Liver (tissue), 9 donors: ENCODE data around the gene COX10. TPM values are rescaled to one million over a fixed set of nuclear protein-coding genes. Genes with fewer than 3 reads are reported as not detected.
"Not testable (repeated sequence)": the region's sequence is repeated elsewhere in the genome, so short reads cannot be mapped to it uniquely, and the experiment has no call there.

ENCODE experiments used
- DNase-seq: peaks from one replicate; pipeline ENCODE4 v3.0.0-alpha.2; 2017; ENCODE audit warnings: low spot score
- H3K27ac ChIP-seq, 2 donors: one replicate each; pipeline ENCODE4 v1.7.0; 2013; ENCODE audit warnings: inconsistent platforms in 2 of 2, low read length in 2 of 2, control low read depth in 1 of 2, low read depth in 1 of 2, mild to moderate bottlenecking in 1 of 2
- H3K27me3 ChIP-seq, 4 donors: one replicate each; pipeline versions ENCODE4 v1.6.1 to v1.7.0; 2013; ENCODE audit warnings: low read length in 3 of 4, inconsistent platforms in 1 of 4, mild to moderate bottlenecking in 1 of 4, moderate library complexity in 1 of 4; ENCODE audit not compliant: control insufficient read depth in 4 of 4, insufficient read depth in 4 of 4
- H3K36me3 ChIP-seq, 4 donors: one replicate each; pipeline versions ENCODE4 v1.6.1 to v1.7.0; 2013; ENCODE audit warnings: low read length in 3 of 4, mild to moderate bottlenecking in 3 of 4, low read depth in 1 of 4, moderate library complexity in 1 of 4; ENCODE audit not compliant: control insufficient read depth in 4 of 4, insufficient read depth in 3 of 4
- H3K4me1 ChIP-seq, 4 donors: one replicate each; pipeline versions ENCODE4 v1.6.1 to v1.7.0; 2013; ENCODE audit warnings: low read length in 3 of 4, mild to moderate bottlenecking in 3 of 4, moderate library complexity in 1 of 4; ENCODE audit not compliant: control insufficient read depth in 4 of 4, insufficient read depth in 4 of 4
- H3K4me3 ChIP-seq, 3 donors: one replicate each; pipeline versions ENCODE4 v1.6.1 to v1.7.0; 2013; ENCODE audit warnings: low read length in 3 of 3, control low read depth in 1 of 3, low read depth in 1 of 3, mild to moderate bottlenecking in 1 of 3
- H3K9ac ChIP-seq, 2 donors: one replicate each; pipeline ENCODE4 v1.7.0; 2013; ENCODE audit warnings: low read length in 2 of 2, mild to moderate bottlenecking in 2 of 2, moderate library complexity in 2 of 2, control low read depth in 1 of 2, low read depth in 1 of 2
- H3K9me3 ChIP-seq, 4 donors: one replicate each; pipeline versions ENCODE4 v1.6.1 to v1.7.0; 2013; ENCODE audit warnings: low read length in 3 of 4; ENCODE audit not compliant: control insufficient read depth in 4 of 4
- WGBS: extraction: QIAGEN DNeasy Blood & Tissue Kit; methylation state at CpG from one replicate; pipeline ENCODE4 v1.1.7; 2013; 5-methylcytosine and 5-hydroxymethylcytosine counted together
- polyA plus RNA-seq, 2 donors: library from polyadenylated mRNA; stranded (reverse) in 1 of 2; unstranded in 1 of 2; fragments of 200-250 nt in 1 of 2; fragments of >200 nt in 1 of 2; fragmentation: Nextera tagmentation in 1 of 2; extraction: Ambion mirVana in 1 of 2; gene quantifications; one replicate each; pipeline versions ENCODE4 v1.2.1 to v1.2.3, GENCODE V29; 2013 to 2015
- total RNA-seq, 2 donors: library from RNA; depleted of rRNA; stranded (reverse); fragments of >200 nt; gene quantifications; one replicate each; pipeline ENCODE4 v1.2.3, GENCODE V29; 2014
- donor health status: healthy.
- donor health status: healthy.
- donor health status: healthy.
- donor health status: healthy.
- donor health status: healthy.

Gene COX10
- total and polyA plus RNA-seq, 4 donors: 7.0 to 15.1 (median 8.7) TPM

GRCh38 chr17:14182084-14182483 is 112.8 kb downstream of the COX10 start:
- H3K9ac ChIP-seq, H3K4me3 ChIP-seq, H3K27me3 ChIP-seq, H3K4me1 ChIP-seq, H3K9me3 ChIP-seq, H3K36me3 ChIP-seq, H3K27ac ChIP-seq, DNase-seq: not testable (repeated sequence)
- 96% methylated on average over 6 of the region's 6 CpGs for WGBS

- not testable (repeated sequence) for H3K36me3 ChIP-seq, DNase-seq, H3K27me3 ChIP-seq, H3K9ac ChIP-seq, H3K9me3 ChIP-seq, H3K4me3 ChIP-seq, H3K27ac ChIP-seq, H3K4me1 ChIP-seq
- 97% methylated on average over 5 of the region's 5 CpGs for WGBS
Measured at GRCh38 chr17:14184536-14184935, 115.2 kb downstream of the COX10 start.

- H3K9ac ChIP-seq, H3K4me3 ChIP-seq, H3K27ac ChIP-seq, DNase-seq, H3K36me3 ChIP-seq, H3K4me1 ChIP-seq, H3K27me3 ChIP-seq, H3K9me3 ChIP-seq: not testable (repeated sequence)
- WGBS: 97% methylated on average over 3 of the region's 4 CpGs
Measured at GRCh38 chr17:14186443-14186842, 117.1 kb downstream of the COX10 start.

- not testable (repeated sequence) for H3K27me3 ChIP-seq, H3K9me3 ChIP-seq, H3K9ac ChIP-seq, H3K4me3 ChIP-seq, H3K36me3 ChIP-seq, H3K4me1 ChIP-seq, DNase-seq, H3K27ac ChIP-seq
- WGBS: 91% methylated on average over 1 of the region's 1 CpG
Measured at GRCh38 chr17:14190774-14191173, 121.5 kb downstream of the COX10 start.

- not testable (repeated sequence) for H3K36me3 ChIP-seq, H3K4me3 ChIP-seq, H3K9me3 ChIP-seq, H3K4me1 ChIP-seq, H3K9ac ChIP-seq, DNase-seq, H3K27me3 ChIP-seq, H3K27ac ChIP-seq
Measured at GRCh38 chr17:14191469-14191868, 122.2 kb downstream of the COX10 start.

- 91% methylated on average over 11 of the region's 11 CpGs for WGBS
- not testable (repeated sequence) for H3K4me1 ChIP-seq, H3K27ac ChIP-seq, H3K9ac ChIP-seq, H3K36me3 ChIP-seq, H3K27me3 ChIP-seq, H3K9me3 ChIP-seq, H3K4me3 ChIP-seq, DNase-seq
Measured at GRCh38 chr17:14192039-14192438, 122.7 kb downstream of the COX10 start.

GRCh38 chr17:14192636-14193344 is 123.5 kb downstream of the COX10 start:
- H3K9me3 ChIP-seq: not testable (repeated sequence)

More at GRCh38 chr17:14192636-14193344, 123.5 kb downstream of the COX10 start:
- H3K4me1 ChIP-seq, H3K4me3 ChIP-seq, H3K9ac ChIP-seq, H3K36me3 ChIP-seq, DNase-seq, H3K27ac ChIP-seq, H3K27me3 ChIP-seq: not testable (repeated sequence)
- WGBS: 86% methylated on average over 12 of the region's 13 CpGs
